Neuron (in vitro differentiated cells): ENCODE results near the gene RPS6KC1.
"Not testable (repeated sequence)": the region's sequence is repeated elsewhere in the genome, so short reads cannot be mapped to it uniquely, and the experiment has no call there.

ENCODE experiments used
- H2AFZ ChIP-seq: one replicate; pipeline ENCODE4 v1.6.1; 2013; ENCODE audit warnings: low read depth, mild to moderate bottlenecking, inconsistent platforms, low read length, moderate library complexity
- H3K27me3 ChIP-seq: one replicate; pipeline ENCODE4 v1.6.1; 2013; ENCODE audit warnings: low read length; ENCODE audit not compliant: insufficient read depth
- H3K36me3 ChIP-seq: one replicate; pipeline ENCODE4 v1.6.1; 2013; ENCODE audit warnings: low read length; ENCODE audit not compliant: insufficient read depth
- H3K4me1 ChIP-seq: one replicate; pipeline ENCODE4 v1.6.1; 2013; ENCODE audit warnings: low read length; ENCODE audit not compliant: insufficient read depth
- H3K4me3 ChIP-seq: 2 replicates; pipeline ENCODE4 v1.5.1; 2013; ENCODE audit warnings: mild to moderate bottlenecking, low read length, moderate library complexity
- H3K9me3 ChIP-seq: one replicate; pipeline ENCODE4 v1.6.1; 2013; ENCODE audit warnings: low read length

RPS6KC1 gene, protein sequence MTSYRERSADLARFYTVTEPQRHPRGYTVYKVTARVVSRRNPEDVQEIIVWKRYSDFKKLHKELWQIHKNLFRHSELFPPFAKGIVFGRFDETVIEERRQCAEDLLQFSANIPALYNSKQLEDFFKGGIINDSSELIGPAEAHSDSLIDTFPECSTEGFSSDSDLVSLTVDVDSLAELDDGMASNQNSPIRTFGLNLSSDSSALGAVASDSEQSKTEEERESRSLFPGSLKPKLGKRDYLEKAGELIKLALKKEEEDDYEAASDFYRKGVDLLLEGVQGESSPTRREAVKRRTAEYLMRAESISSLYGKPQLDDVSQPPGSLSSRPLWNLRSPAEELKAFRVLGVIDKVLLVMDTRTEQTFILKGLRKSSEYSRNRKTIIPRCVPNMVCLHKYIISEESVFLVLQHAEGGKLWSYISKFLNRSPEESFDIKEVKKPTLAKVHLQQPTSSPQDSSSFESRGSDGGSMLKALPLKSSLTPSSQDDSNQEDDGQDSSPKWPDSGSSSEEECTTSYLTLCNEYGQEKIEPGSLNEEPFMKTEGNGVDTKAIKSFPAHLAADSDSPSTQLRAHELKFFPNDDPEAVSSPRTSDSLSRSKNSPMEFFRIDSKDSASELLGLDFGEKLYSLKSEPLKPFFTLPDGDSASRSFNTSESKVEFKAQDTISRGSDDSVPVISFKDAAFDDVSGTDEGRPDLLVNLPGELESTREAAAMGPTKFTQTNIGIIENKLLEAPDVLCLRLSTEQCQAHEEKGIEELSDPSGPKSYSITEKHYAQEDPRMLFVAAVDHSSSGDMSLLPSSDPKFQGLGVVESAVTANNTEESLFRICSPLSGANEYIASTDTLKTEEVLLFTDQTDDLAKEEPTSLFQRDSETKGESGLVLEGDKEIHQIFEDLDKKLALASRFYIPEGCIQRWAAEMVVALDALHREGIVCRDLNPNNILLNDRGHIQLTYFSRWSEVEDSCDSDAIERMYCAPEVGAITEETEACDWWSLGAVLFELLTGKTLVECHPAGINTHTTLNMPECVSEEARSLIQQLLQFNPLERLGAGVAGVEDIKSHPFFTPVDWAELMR

DNA sequence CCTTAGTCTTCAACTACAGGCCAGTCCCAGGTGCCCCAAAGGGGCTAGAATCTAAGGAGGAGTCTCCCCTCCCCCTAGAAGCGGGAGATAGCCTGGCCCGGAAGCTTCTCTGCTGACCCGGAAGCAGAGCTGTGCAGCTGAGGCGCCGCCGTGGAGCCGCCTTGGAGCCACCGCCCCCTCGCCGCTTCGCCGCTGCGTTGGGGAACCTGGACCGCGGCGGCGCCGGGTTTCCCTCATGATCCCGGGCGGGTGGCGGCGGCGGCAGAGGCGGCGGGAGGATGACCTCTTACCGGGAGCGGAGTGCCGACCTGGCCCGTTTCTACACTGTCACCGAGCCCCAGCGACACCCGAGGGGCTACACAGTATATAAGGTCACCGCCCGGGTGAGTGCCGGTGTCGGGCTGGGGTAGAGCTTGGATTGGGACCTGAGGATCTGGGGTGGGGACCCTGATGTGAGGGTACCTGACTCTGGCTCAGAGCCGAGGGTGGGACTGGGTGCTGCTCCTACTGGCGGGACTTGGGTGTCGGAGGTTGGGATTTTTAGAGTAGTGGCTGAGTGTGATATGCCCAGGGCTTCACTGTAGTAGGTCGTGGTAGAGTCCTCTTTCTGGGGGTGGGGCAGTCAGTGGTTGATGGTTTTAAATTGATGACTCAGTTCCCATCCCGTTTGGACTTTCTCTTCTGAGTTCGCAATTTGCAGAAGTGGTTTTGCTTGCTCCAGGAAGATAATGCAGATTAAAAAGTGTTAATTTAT lies at the start of gene RPS6KC1:
RPS6KC1 (plus strand) TSS at position 115 of the 754 bp plus-strand sequence; CDS start at position 279, 164 bp downstream.
- H3K9me3 ChIP-seq, result no peaks in the 10 kb centered on the region
- H3K36me3 ChIP-seq, result no peaks in the 10 kb centered on the region
- H3K27me3 ChIP-seq, result no peaks in the 10 kb centered on the region
- H2AFZ ChIP-seq, result peak within 1 kb of the TSS; percentile 84
- peaks cover 9% of the 10 kb centered on the region for H3K4me1 ChIP-seq
- peak within 1 kb of the TSS; percentile 99 for H3K4me3 ChIP-seq

DNA sequence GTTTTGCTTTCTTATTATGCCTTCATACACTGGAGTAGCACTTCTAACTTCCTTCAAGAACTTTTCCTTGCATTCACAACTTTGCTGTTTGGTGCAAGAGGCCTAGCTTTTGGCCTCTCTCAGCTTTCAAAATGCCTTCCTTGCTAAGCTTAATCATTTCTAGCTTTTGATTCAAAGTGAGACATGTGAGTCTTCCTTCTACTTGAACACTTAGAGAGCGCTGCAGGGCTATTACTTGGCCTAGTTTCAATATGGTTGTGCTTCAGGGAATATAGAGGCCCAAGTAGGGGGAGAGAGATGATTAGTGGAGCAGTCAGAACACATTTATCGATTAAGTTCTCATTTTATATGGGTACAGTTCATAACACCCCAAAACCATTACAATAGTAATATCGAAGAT lies 47.8 kb upstream of the RPS6KC1 start:
- Histone ChIP-seq H3K4me1 (peaks cover 2% of the 10 kb centered on the region), H3K9me3 (no peaks in the 10 kb centered on the region), H3K36me3 (peaks cover 68% of the 10 kb centered on the region), H3K4me3 (no peak overlapping the region), H2AFZ (no peak overlapping the region), H3K27me3 (no peaks in the 10 kb centered on the region)

- Histone ChIP-seq H3K4me1 (peaks cover 4% of the 10 kb centered on the region), H3K36me3 (peaks cover 67% of the 10 kb centered on the region), H3K4me3 (no peak overlapping the region), H2AFZ (no peak overlapping the region), H3K27me3 (no peaks in the 10 kb centered on the region), H3K9me3 (no peaks in the 10 kb centered on the region)
Observed at GRCh38 chr1:213008564-213008963, 42.5 kb upstream of the RPS6KC1 start.

DNA sequence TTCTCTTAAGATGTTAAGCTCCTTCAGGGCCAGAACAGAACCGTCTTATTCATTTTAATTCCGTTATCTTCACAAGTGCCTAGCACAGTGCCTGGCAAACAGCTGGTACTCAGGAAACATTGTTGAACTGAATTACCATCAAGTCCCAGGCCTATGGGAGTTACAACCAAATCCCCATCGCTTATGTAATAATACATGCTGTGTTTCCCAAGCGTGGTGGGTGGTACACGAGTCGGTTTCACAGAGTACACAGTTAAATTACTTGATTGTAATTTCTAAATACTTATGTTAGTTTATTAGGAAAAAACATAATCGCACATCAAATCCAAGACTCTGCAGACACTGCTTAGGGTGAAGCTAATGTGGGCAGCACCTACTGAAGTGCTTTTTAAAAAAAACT lies 36.4 kb upstream of the RPS6KC1 start:
- no peaks in the 10 kb centered on the region for H3K9me3 ChIP-seq
- H3K4me1 ChIP-seq, result peaks cover 13% of the 10 kb centered on the region
- H3K27me3 ChIP-seq, result no peaks in the 10 kb centered on the region
- peak overlapping the region; percentile 35 for H2AFZ ChIP-seq
- H3K36me3 ChIP-seq, result peaks cover 25% of the 10 kb centered on the region
- peak overlapping the region; percentile 74 for H3K4me3 ChIP-seq

GRCh38 chr1:213015099-213016050 lies 35.7 kb upstream of the RPS6KC1 start, which contains the start of gene ANGEL2:
Gene ANGEL2 (minus strand): TSS chr1:213015867. CDS start chr1:213015671, 196 bp downstream.
- Histone ChIP-seq H3K36me3 (peaks cover 25% of the 10 kb centered on the region), H3K9me3 (no peaks in the 10 kb centered on the region), H2AFZ (peak within 1 kb of the TSS; percentile 35), H3K4me1 (peaks cover 13% of the 10 kb centered on the region), H3K27me3 (no peaks in the 10 kb centered on the region), H3K4me3 (peak within 1 kb of the TSS; percentile 74)

DNA sequence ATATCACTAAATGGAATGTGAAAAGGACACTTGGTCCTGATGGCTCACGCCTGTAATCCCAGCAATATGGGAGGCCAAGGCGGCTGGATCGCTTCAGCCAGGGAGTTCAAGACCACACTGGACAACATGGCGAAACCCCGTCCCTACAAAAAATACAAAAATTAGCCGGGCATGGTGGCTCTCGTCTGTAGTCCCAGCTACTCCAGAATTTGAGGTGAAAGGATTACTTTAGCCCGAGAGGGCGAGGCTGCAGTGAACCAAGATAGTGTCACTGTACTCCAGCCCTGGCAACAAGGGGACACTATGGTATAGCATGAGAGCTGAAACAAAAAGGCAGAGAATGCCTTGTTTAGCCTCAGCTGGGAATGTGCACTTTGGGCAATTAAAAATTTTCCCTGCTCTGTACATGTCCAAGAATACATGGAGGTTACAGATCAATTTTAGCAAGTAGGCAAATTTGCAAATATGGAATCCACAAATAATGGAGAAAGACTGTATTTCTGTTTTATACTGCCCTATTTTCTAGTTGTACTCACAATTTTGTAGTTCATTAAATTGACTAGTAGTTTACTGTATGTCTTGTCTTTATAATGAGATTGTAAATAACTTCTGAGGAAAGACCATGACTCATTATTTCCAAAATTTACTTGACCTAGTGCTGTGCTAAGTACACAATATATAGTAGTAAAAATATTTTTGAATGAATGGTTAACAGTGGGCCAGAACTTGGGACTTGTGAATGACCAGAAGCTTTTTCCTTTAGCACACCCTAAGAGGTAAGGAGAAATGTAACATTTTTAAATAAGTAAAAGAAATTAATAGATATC lies 33.4 kb upstream of the RPS6KC1 start:
- H2AFZ ChIP-seq, result no peak overlapping the region
- H3K4me1 ChIP-seq, result peaks cover 13% of the 10 kb centered on the region
- peaks cover 6% of the 10 kb centered on the region for H3K36me3 ChIP-seq
- H3K27me3 ChIP-seq, result no peaks in the 10 kb centered on the region
- H3K9me3 ChIP-seq, result no peaks in the 10 kb centered on the region
- no peak overlapping the region for H3K4me3 ChIP-seq

DNA sequence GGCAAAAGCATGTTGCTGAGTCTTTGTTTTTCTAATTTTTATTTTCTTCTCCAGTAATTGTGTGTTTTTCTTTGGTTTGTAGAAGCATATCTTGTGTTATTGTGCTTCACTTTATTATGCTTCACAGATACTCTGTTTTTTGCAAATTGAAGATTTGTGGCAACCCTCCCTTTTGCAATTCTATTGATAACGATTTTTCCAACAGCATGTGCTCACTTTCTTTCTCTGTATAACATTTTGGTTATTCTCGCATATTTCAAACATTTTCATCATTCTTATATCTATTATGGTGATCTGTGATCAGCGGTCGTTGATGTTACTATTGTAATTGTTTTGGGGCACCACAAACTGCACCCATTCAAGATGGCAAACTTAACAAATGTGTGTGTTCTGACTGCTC lies 31.6 kb upstream of the RPS6KC1 start:
- Histone ChIP-seq H3K36me3 (no peaks in the 10 kb centered on the region), H2AFZ (no peak overlapping the region), H3K4me3 (no peak overlapping the region), H3K4me1 (peaks cover 5% of the 10 kb centered on the region), H3K9me3 (no peaks in the 10 kb centered on the region), H3K27me3 (no peaks in the 10 kb centered on the region)

- H3K4me3 ChIP-seq, result no peak overlapping the region
- no peaks in the 10 kb centered on the region for H3K9me3 ChIP-seq
- H2AFZ ChIP-seq, result no peak overlapping the region
- H3K4me1 ChIP-seq, result peaks cover 3% of the 10 kb centered on the region
- H3K27me3 ChIP-seq, result no peaks in the 10 kb centered on the region
- no peaks in the 10 kb centered on the region for H3K36me3 ChIP-seq
Observed at GRCh38 chr1:213020016-213020415, 31.0 kb upstream of the RPS6KC1 start.

- H3K36me3 ChIP-seq, H2AFZ ChIP-seq, H3K4me3 ChIP-seq, H3K27me3 ChIP-seq, H3K4me1 ChIP-seq, H3K9me3 ChIP-seq: not testable (repeated sequence)
Observed at GRCh38 chr1:213027024-213027423, 24.0 kb upstream of the RPS6KC1 start.

DNA sequence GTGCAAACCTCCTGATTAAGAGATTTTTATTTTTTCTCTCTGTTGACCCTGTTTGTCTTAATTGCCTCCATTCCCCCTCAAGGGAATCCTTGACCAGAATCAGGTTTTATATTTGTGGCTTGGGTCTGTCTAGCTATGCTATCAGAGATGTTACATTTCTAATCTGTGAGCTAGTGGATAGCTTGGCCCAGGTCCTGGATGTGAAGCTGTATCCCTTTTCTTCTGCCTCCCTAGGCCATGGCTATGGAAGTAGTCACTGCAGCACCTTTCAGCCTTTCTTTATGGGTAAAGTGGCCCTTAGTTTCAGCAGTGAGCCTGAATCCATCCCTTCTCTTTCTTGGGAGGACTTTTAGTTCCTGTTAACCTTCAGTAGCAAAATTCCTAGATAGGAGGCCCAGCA lies 18.4 kb upstream of the RPS6KC1 start:
- H3K36me3 ChIP-seq, result no peaks in the 10 kb centered on the region
- H3K27me3 ChIP-seq, result peaks cover 4% of the 10 kb centered on the region
- no peaks in the 10 kb centered on the region for H3K4me1 ChIP-seq
- no peaks in the 10 kb centered on the region for H3K9me3 ChIP-seq
- H3K4me3 ChIP-seq, result no peak overlapping the region
- H2AFZ ChIP-seq, result no peak overlapping the region

DNA sequence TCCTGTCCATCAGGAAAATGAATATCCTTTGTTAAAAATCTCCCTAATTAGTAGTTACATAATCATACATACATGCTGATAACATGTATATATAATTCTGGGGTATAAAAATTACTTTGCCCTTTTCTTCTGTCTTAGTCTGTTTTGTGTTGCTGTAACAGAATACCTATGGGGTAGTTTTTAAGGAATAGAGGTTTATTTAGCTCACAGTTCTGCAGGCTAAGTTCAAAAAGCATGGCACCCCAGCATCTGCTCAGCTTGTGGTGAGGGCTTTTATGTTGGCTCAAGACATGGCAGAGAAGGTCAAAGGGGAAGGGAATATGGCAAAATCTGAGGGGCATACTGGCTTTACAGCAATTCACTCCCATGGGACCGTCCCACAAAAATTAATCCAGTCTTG lies 16.3 kb upstream of the RPS6KC1 start:
- Histone ChIP-seq H3K27me3 (peaks cover 4% of the 10 kb centered on the region), H3K9me3 (no peaks in the 10 kb centered on the region), H3K4me3 (no peak overlapping the region), H3K36me3 (no peaks in the 10 kb centered on the region), H2AFZ (no peak overlapping the region), H3K4me1 (no peaks in the 10 kb centered on the region)
